ENCODE data around the gene POLL.
"Not testable (repeated sequence)": the region's sequence is repeated elsewhere in the genome, so short reads cannot be mapped to it uniquely, and the experiment has no call there.

Gene POLL

DNA sequence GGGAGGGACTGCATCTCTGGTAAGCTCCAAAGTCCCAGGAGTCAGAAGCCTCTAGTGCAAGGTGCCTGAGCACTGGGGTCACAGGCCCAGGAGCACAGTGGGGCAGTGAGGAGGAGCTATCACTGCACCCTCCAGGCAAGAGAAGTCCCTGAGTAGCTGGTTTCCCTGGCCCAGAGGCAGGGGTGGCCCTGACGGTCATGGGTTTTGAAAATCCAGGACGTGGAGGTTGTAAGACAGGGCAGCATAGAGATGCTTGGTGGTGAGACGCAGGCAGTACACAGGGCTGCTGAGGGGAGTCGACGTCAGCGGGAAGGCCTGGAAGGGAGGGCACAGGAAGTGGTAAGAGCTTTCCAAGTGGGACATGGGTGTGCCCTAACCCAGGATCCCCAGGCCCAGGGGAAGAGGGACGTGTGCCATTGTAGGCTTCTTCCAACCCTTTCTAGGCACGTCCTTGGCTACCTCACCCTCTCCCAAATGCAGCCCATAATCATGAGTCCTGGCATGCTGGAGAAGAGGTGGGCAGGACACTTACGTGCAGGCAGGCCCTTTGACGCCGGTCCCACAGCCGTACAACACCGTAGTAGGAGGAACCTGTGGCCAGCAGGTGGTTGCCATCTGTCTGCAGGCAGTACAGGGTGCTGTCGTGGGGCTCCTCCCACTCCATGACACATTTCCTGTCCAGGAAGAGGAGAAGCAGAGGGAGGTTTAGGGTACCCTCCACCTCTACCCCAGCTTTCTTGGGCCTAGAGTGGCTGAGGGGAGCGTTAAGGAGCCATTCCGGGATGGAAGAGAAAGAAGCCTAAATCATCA is 23.2 kb upstream of the POLL start:
- no peak for DNase-seq

- no peak for DNase-seq
Measured at GRCh38 chr10:101609481-101609880, 21.4 kb upstream of the POLL start.

DNA sequence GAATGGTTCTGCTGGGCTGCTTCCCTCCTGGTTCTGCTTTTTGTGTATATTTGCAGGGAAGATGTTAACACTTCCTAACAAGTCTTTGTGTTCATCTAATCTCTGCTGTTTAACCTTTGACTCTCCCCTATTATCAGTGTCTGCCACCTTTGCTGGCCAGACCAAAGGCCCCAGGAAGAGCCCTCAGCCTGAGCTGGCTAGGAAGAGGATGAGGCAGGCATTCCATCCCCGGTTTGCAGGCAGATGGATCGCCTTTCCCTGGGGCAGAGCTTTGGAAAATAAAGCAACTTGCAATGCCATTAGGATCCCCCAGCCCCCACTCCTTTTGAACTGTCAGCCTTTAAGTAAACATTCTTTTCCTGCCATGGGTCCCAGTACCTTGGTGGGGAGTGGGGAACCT is 19.1 kb upstream of the POLL start:
- no peak for DNase-seq

DNA sequence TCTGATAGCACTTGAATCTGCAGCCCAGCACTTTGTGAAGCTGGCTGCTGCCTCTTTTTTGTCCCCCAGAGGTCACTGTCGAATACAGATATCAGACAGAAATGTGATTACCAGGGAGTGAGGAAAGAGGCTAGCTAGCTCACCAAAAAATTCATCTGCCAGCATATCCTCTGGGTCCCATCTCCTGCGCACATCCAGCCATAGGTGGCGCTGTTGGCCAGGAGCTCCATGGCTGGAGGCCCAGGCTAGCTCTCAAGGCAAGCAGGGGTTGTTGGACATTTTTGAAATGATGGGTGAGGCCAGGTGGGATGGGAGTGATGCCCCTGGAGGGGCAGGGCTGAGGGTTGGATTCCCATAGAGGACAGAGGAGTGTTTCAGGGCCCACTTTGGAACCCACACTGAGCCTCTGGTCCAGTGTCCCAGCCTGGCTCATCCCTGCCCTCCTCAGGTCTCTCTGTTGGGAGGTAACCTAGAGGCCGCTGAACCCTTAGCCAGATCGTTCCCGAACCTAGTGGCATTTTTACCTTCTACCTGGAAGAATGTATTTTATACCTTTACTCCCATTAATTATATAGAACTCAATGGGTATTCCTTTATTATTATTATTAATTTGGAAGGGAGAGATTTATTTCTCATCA is 14.8 kb upstream of the POLL start:
- DNase-seq: no peak

GRCh38 chr10:101601541-101601940 is 13.5 kb upstream of the POLL start:
- DNase-seq: no peak

- DNase-seq: no peak
Measured at GRCh38 chr10:101597091-101597900, 9.2 kb upstream of the POLL start.

DNA sequence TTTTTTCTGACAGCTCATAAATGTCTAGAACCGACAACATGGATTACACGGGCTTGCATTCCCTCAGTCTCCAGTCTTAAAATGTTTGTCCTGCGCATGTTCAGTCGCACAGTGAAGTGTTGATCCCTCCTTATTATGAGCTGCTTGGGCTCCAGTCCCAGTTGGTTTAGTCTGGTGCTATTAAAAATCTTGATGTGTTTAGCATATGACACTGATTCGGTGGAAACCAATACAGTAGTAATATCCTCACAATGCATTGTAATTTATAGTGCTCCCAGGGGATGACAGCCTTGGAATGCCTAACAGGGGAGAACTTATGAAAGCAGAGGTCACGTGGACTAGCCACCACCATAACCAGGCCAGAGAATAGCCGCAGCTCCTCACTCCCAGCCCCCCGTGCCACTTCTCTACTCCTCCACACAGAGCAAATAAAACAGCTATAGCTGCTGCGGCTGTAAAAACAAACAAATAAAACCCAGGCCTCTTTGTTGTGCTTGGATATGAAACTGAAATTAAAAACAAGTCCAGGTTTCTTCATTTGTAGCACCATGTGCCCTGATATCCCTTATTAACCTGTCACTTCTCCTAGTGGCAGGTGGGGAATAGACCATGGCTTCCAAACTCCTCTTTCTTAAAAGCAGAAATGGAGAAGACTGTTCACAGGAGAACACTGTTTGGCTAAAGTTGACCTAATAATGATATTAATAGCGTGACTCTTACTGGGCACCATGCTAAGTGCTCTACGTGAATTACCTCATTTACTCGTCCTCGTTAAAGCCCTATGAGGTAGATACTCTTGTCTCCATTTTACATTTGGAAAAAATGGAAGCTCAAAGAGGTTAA is 7.8 kb upstream of the POLL start:
- no peak for DNase-seq

GRCh38 chr10:101593331-101593730 is 5.3 kb upstream of the POLL start:
- DNase-seq: not testable (repeated sequence)

GRCh38 chr10:101588879-101589278 is 822 bp upstream of the POLL start:
- DNase-seq: no peak

- no peak for DNase-seq
Measured at GRCh38 chr10:101585841-101586240, 2.2 kb downstream of the POLL start.

DNA sequence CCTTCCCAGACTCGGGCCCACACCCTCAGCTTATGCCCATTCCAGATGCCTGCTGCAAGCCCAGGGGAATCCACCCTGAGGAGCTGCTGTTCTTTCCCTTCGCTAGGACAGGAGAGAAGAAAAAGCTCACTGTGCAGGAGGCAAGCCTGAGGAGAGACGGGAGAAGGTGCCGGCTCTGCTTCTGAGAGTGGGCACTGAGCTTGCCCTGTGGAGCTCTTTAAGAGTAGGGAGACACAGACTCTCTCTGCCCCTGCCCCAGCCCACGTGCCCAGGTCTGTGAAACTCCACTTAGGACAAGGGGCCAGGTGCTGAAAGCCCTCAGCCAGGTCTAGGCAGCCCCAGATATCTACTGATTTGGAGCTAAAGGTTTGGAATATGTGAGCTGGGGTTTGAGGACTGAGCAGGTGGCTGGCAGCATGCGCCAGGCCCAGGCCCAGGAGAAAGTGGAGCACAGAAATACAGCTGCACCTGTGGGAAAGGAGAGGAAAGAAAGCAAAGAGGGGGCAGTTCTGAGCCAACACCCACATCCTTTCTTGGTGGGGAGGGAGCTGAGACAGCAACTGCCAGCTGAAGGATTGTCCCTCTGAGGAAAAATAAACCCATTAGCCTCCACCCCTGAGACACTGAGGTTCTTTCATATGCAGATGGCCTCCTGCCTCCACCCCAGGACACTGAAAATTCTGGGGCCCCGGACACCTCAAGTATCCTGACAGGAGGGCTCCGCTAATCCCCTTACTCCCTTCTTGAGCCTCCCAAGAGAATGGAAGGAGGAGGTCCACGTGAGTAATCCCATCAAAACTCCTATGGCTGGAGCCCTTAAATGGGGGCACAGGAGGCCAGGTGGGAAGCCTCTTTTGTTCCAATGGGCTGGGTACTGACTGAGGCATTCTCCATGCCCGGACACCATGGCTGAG is 7.3 kb downstream of the POLL start:
- DNase-seq: no peak

DNA sequence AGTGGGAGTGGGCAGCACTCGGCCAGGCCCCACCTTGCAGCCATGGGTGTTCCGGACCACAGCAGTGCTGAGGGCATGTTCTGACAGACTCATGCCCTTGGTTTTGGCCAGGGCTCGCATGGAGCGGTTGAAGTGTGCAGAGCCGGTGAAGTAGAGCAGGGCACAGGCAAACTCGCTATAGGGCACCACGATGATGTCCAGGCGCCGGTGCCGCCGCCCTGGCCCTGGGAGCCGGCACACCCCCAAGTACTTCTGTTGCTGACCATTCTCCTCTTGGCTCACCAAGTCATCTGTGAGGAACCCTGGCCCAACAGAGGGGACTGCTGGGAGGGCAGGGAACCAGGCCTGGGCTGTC is 8.6 kb downstream of the POLL start:
- DNase-seq: no peak

DNA sequence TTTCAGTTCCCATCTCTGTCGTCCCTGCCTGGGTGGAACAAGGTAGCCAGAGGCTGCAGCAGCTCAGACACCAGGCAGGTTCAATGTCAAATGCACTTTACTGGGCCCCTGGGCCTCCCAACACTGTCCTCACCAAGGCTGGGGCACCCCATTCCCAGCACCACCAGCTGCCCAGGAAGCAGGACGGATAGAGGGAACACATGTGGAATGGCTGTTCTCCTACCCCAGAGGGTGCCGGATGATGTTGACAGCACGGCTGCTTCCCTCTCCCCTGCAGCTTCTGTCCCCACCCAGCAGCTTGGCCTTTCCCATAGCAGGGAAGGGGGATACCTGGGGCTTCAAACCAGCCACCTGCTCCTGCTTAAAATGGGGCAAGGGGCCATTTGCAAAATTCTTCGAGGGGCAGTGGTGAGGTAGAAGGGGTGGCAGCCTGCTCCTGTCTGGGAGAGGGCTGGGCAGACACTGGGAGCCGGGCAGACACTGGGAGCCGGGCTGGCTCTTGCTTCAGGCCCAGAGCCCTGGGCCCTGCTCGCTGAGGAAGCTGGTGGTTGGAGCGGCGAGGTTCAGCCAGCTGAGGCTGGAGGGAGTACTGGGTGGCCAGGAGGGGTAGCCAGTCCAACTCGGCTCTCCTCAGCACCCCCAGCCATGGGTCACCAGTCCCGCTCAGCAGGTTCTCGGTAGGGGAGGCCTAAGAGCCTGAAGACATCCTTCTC is 9.1 kb downstream of the POLL start:
- DNase-seq: no peak

DNA sequence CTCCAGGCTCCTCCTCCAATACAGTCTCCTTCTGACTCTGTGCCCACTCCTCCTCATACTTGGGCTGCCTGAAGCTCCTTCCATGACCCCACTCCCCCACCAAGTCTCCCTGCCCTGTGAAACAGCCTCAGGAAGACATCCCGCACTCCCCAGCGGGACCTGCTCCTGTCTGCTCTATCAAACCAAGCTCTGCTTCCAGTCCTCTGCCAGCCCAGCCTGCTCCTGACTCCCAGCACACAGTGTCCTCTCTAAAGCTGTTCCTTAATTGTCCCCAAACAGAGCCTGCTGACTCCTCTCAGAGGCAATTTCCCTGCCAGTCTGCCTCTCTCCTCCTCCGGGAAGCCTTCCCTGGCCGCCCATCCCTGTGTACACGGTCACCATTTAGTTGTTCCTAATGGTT is 9.9 kb downstream of the POLL start:
- no peak for DNase-seq

DNA sequence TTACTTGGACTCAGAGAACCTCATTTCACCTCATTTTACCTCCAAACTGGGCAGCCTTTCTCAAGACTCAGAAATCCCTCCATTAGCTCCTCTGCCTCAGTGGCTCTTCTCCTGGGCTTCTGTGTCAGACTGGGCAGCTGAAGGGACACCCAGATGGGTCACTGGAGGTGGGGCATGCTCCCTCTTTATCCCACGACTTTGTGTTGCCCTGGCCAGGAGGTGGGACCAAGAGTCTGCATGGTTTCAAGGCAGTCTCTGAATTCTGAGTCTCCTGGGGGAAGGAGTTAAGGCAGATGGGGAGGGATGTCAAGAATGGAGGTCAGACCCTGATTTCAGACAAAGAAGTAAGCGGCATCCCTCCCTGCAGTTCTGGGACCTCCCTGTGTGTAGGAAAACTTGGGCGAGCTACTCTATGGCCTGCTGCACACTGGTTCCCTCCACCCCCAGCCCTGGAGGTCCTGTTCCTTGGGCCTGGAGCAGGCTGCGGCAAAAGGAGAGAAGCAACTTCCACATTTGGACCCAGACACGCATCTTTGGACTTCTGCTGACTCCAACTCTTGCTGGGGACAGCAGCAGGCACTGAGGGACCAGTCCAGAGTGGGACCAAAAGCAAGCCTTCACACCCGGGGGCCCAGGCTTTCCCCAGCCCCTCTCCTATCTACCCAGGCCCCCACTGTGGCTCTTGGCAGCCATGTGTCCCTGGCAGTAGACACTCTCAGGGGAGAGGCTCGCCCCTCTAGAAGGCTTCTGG is 10.8 kb downstream of the POLL start:
- no peak for DNase-seq

GRCh38 chr10:101576211-101576863 is 11.7 kb downstream of the POLL start:
- DNase-seq: no peak

DNA sequence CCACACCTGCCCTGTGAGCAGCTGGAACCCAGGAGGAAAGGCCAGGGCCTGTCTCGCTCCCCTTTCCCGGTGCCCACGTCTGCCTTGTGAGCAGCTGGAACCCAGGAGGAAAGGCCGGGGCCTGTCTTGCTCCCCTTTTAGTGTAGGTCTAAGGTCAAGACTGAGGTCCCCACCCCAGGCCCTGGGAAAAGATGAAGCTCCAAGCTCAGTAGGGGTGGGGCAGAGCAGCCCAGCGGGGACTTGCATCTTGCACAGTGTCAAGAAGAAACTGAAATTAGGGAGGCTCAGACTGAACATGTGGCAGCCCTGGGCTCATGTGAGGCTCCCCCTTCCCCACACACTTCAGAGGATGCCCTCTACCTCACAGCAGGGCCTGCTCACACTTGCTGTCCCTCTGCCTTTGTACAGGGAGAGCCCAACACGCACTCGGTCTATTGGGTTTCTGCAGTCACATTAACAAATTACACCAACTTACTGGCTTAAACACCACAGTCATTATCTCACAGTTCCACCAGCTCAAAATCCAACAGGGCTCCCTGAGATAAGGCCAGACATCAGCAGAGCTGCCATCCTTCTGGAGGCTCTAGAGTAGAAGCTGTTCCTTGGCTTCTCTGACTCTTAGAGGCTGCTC is 12.4 kb downstream of the POLL start:
- no peak for DNase-seq

- no peak for DNase-seq
Measured at GRCh38 chr10:101575091-101575490, 13.0 kb downstream of the POLL start.
